HG03045 (cell line): ENCODE data around the gene MPO.

ENCODE experiments used
- ATAC-seq: cut with Tn5 transposase; IDR thresholded peaks from one replicate; pipeline ENCODE4 v1.9.1; 2021; ENCODE audit warnings: mild to moderate bottlenecking, moderate library complexity; ENCODE audit not compliant: unreplicated experiment

MPO gene

GRCh38 chr17:58267347-58268324 lies 13.1 kb downstream of the MPO start:
- ATAC-seq, result no peak

- no peak for ATAC-seq
Measured at GRCh38 chr17:58265902-58266875, 14.5 kb downstream of the MPO start.

DNA sequence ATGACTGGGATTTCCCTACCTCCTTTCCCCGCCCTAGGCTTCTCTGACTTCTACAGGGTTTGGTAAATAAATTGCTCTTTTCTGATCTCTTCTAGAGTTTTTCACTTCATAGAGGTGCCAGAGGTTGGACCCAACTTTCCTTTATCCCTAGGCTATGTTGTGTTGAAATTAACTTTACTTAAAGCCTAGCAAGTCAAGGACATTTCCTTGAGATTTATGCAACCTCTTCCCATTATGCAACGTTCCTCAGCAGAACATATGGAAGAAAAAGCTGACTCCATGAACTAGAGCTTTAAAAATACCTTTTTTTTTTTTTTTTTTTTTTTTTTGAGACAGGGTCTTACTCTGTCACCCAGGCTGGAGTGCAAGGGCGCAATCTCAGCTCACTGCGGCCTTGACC lies 15.5 kb downstream of the MPO start:
- no peak for ATAC-seq

DNA sequence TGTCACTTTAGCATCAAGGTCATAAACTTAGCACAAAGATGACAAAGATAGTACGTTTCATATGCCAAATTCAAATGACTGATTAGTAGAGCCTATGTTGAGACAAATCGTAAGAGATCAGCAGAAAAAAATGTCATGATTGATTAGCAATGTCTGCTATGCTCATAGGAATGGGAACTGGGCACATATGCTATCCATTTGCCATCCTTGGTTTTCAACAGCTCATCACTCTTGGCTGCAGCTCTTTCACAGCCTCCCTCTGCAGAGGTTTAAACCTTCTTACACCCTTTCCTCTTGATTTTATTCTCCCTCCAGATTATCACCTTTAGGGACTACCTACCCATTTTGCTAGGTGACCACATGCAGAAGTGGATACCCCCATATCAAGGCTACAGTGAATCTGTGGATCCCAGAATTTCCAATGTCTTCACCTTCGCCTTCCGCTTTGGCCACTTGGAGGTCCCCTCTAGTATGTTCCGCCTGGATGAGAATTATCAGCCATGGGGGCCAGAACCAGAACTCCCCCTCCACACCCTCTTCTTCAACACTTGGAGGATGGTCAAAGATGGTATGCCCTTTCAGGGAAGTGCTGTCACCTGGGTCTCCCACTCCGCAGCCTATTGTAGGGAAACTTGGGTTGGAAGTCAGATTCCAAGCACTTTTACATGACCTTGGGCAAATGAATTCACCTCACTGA lies 16.2 kb downstream of the MPO start:
- no peak for ATAC-seq

GRCh38 chr17:58263773-58264172 lies 17.0 kb downstream of the MPO start:
- no peak for ATAC-seq

DNA sequence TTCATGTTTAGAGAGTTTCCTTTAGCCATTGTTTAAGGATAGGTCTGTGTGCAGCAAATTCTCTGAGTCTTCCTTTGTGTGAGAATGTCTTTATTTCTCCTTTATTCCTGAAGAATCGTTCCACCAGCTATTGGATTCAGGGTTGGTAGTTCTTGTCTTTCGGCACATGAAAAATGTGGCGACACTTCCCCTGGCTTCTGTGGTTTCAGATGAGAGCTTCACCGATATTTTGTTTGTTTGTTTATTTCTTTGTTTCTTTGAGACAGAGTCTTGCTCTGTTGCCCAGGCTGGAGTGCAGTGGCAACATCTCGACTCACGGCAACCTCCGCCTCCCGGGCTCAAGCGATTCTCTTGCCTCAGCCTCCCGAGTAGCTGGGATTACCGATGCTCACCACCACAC lies 18.6 kb downstream of the MPO start:
- ATAC-seq, result no peak

- ATAC-seq, result no peak
Measured at GRCh38 chr17:58254803-58255202, 25.9 kb downstream of the MPO start.

DNA sequence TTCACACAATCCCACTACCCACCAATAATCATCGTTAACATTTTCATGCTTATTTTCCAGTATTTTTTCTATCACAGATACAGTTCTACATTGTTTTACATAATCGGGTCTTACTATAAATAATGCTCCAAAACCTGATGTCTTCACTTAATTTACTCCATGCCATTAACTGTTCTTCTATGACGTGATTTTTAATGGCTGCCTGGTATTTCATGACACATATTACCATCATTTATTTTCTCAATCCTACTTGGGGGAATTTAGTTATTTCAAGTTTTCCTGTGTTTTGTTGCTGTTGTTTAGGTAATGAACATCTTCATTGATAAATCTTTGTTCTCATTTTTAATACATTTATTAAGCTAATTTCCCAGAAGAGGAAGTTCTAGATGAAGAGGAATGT lies 27.7 kb downstream of the MPO start:
- ATAC-seq, result no peak

GRCh38 chr17:58252141-58252540 lies 28.6 kb downstream of the MPO start:
- ATAC-seq, result no peak

- no peak for ATAC-seq
Measured at GRCh38 chr17:58250344-58251011, 30.3 kb downstream of the MPO start.

- peak; percentile 57 for ATAC-seq
Measured at GRCh38 chr17:58249270-58250133, 31.2 kb downstream of the MPO start.

- no peak for ATAC-seq
Measured at GRCh38 chr17:58248955-58249269, 31.8 kb downstream of the MPO start.

DNA sequence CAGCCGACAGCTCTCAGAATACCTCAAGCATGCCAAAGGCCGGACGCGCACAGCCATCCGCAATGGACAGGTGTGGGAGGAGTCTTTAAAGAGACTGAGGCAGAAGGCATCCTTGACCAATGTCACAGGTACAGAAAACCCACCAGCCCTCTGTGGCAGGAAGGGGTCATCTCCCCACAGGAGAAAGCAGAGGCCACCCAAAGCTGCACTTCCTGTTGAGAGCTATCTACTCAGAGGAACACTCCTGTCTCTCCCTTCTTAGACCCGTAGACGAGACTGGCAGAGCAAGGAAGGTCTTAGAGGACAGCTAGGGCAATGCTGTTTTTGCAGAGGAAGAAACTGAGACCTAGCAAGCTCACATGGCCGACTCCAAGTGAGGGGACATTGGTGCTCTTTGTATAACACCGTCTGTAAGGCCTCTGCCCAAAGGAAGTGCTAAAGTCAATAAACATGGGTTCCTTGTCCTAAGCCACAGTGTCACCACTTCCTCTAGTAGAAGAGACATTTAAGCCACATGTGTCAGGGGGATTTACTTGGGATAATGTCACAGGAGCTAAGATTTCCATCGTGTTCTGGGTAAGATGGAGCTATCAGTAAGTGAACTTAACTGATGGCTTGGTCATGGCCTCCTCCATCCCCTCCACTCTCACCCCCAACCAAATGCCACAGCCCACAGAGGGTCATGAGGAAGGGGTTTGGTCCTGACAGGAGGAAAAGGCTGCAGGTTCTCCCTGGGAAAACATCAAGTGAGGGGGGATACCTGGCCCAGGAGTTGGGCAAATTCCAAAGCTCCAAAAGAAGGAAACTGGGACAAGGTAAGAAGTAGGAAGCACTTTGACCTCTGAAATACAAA lies 33.0 kb downstream of the MPO start:
- ATAC-seq, result no peak

DNA sequence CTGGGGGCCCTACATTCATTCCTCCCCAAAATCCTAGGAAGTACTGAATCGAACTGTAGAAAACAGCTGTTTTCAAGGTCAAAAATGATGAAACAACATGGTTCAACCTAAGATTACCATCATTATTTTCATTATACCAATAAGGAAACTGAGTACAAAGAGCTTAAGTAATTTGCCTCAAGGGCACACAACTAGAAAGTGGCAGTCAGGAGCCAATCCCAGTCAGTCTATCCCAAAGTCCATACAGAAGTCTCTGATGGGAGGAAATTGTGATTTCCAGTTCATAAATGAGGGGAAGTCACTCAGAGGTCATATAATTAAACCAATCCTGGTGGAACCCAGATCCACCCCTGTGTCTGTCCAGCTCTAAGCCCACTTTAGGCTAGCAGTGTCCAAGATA lies 34.0 kb downstream of the MPO start:
- ATAC-seq, result no peak

- no peak for ATAC-seq
Measured at GRCh38 chr17:58246104-58246740, 34.5 kb downstream of the MPO start.

DNA sequence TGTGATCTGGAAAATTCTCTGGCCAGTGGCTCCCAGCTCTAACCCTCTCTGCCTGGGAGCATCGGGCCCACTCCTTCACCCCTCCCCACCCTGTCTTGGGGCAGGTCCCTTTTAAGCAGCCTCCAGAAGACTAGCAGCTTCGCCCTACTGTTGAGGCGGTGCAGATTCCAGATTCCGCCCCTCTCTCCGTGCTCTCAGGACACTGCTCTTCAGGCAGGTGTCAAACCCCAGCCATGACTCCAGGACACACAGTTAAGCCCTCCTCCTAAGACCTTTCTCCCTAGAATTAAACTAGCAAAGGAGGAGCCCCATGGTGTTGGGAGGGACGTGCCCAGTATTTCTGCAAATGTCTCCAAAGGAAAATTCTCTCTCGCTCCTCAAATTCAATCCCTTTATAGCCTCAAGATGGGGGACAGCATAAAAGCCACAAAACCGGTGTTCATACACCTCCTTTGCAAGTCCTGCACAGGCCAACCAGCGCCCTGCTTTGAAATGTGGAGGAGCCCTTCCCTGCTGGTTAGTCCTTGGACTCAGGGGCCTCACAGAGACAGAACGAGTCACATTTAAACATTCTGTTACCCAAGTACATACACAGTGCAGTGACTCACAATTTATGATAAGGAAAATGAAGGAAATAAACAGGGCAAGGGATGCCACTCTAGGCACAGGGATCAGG lies 35.2 kb downstream of the MPO start:
- no peak for ATAC-seq

- no peak for ATAC-seq
Measured at GRCh38 chr17:58244963-58245362, 35.8 kb downstream of the MPO start.
